Natural killer cell (primary cell): ENCODE results near the gene BTBD16. TPM values are rescaled to one million over a fixed set of nuclear protein-coding genes. Genes with fewer than 3 reads are reported as not detected.

ENCODE experiments used
- ATAC-seq, 3 donors: fragments of 150-1000 bp in 2 of 3; fragments of 200-7000 bp in 1 of 3; cut with Tn5 transposase; 1 replicate in 1 of 3; 2 replicates in 2 of 3; pipeline ENCODE4 v1.10.0; 2021; ENCODE audit warnings: mild to moderate bottlenecking in 2 of 3, moderate library complexity in 2 of 3
- DNase-seq, 2 donors: peaks; one replicate each; pipeline versions ENCODE4 v3.0.0 to v3.0.0-alpha.2; 2013 to 2021; ENCODE audit warnings: mixed read lengths in 1 of 2
- H3K27ac ChIP-seq: one replicate; pipeline ENCODE4 v1.5.1; 2013; ENCODE audit warnings: mild to moderate bottlenecking, low read length
- H3K27me3 ChIP-seq: one replicate; pipeline ENCODE4 v1.6.1; 2013; ENCODE audit warnings: low read length; ENCODE audit not compliant: control insufficient read depth, insufficient read depth
- H3K36me3 ChIP-seq: one replicate; pipeline ENCODE4 v1.6.1; 2013; ENCODE audit warnings: low read length; ENCODE audit not compliant: control insufficient read depth, insufficient read depth
- H3K4me1 ChIP-seq: one replicate; pipeline ENCODE4 v1.6.1; 2013; ENCODE audit warnings: low read length; ENCODE audit not compliant: control insufficient read depth, insufficient read depth
- H3K4me3 ChIP-seq: one replicate; pipeline ENCODE4 v1.5.1; 2013; ENCODE audit warnings: low read length
- H3K9me3 ChIP-seq: one replicate; pipeline ENCODE4 v1.6.1; 2013; ENCODE audit warnings: low read length; ENCODE audit not compliant: control insufficient read depth, insufficient read depth
- H3K27ac Mint-ChIP-seq, 2 donors: one replicate each; pipeline ENCODE4 v1.8.0; 2022; ENCODE audit warnings: mild to moderate bottlenecking in 2 of 2, mixed read lengths in 2 of 2, moderate library complexity in 1 of 2
- H3K27me3 Mint-ChIP-seq, 2 donors: one replicate each; pipeline ENCODE4 v1.8.0; 2022; ENCODE audit warnings: low read depth in 2 of 2, mixed read lengths in 2 of 2
- H3K36me3 Mint-ChIP-seq: one replicate; pipeline ENCODE4 v1.8.0; 2022; ENCODE audit warnings: mixed read lengths
- H3K4me1 Mint-ChIP-seq, 2 donors: one replicate each; pipeline ENCODE4 v1.8.0; 2022; ENCODE audit warnings: mixed read lengths in 2 of 2
- H3K4me3 Mint-ChIP-seq: one replicate; pipeline ENCODE4 v1.8.0; 2022; ENCODE audit warnings: mild to moderate bottlenecking, moderate library complexity, mixed read lengths
- H3K9me3 Mint-ChIP-seq, 2 donors: one replicate each; pipeline ENCODE4 v1.8.0; 2022; ENCODE audit warnings: mixed read lengths in 2 of 2
- WGBS: methylation state at CpG from one replicate; pipeline ENCODE4 v1.1.7; 2013; ENCODE audit warnings: missing lambda C conversion rate; ENCODE audit not compliant: insufficient coverage; 5-methylcytosine and 5-hydroxymethylcytosine counted together
- intact Hi-C: fragments of 100-400 bp; cut with micrococcal nuclease; formaldehyde crosslinking; loops from one replicate; pipeline ENCODE4 v1.14.2; 2022
- total RNA-seq, 4 donors: library from RNA; stranded (reverse); fragments of 120-200 nt in 1 of 4; gene quantifications; one replicate each; pipeline versions ENCODE4 v1.2.3 to v1.2.4, GENCODE V29; 2013 to 2022
- TF ChIP-seq, protein P1 (sequence below): fragments of 200-600 bp; IDR thresholded peaks from one replicate; pipeline ENCODE4 v1.8.0; 2022; ENCODE audit warnings: antibody characterized with exemption

The BTBD16 gene
- total RNA-seq, 3 donors from 2014 or later (not counting 1 experiment from before 2014, with no cell fraction given): not detected

DNA sequence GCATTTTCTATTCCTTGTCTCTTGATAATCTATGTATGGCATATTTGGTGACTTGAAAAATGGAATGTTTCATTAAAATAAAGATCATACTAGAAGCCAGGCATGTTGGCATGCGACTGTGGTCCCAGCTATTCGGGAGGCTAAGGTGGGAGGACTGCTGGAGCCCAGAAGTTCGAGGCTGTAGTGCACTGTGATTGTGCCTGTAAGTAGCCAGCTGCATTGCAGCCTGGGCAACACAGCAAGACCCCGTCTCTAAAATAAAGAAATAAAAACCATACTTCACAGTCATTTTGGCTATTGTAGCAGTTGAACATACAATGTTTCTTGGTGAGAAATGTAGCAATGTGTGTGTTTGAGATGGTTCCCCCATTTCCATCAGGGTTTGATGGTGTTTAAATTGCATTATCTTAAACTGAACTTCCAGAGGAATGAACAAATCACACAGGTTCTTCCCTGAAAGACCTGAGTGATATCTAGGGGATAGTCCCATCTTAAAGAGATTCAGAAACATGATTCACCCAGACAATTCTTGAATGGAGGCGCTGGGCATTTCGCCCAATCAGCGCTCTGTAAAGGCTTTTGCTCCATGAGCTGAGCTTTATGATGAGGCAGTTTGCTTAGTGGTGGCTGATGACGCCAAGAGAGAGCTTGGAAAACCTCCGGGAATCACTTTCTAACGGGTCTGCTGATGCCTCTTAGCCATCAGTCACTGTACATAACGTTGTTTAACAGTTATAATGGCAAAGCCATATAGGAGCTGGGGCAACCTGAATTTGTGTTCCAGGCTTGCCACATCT, 19.4 kb upstream of the BTBD16 start:
- Mint-ChIP-seq H3K36me3 (no peaks in the 10 kb centered on the region), H3K27ac (no peak overlapping the region), H3K4me1 (no peaks in the 10 kb centered on the region), H3K27me3 (no peaks in the 10 kb centered on the region), H3K9me3 (no peaks in the 10 kb centered on the region), H3K4me3 (no peak overlapping the region)
- H3K4me1 ChIP-seq: no peaks in the 10 kb centered on the region
- TF ChIP-seq, protein P1, sequence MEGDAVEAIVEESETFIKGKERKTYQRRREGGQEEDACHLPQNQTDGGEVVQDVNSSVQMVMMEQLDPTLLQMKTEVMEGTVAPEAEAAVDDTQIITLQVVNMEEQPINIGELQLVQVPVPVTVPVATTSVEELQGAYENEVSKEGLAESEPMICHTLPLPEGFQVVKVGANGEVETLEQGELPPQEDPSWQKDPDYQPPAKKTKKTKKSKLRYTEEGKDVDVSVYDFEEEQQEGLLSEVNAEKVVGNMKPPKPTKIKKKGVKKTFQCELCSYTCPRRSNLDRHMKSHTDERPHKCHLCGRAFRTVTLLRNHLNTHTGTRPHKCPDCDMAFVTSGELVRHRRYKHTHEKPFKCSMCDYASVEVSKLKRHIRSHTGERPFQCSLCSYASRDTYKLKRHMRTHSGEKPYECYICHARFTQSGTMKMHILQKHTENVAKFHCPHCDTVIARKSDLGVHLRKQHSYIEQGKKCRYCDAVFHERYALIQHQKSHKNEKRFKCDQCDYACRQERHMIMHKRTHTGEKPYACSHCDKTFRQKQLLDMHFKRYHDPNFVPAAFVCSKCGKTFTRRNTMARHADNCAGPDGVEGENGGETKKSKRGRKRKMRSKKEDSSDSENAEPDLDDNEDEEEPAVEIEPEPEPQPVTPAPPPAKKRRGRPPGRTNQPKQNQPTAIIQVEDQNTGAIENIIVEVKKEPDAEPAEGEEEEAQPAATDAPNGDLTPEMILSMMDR: no peak
- H3K9me3 ChIP-seq: no peaks in the 10 kb centered on the region
- no peak overlapping the region for H3K4me3 ChIP-seq
- no peaks in the 10 kb centered on the region for H3K36me3 ChIP-seq
- WGBS: 78% methylated on average over 10 of the region's 11 CpGs
- no peak overlapping the region for H3K27ac ChIP-seq
- intact Hi-C loops: no loop called here
- H3K27me3 ChIP-seq: no peaks in the 10 kb centered on the region
- no peak for DNase-seq
- no peak for ATAC-seq

- intact Hi-C loops: no loop called here
- Mint-ChIP-seq H3K36me3 (no peaks in the 10 kb centered on the region), H3K27ac (no peak overlapping the region), H3K4me3 (no peak overlapping the region), H3K4me1 (no peaks in the 10 kb centered on the region), H3K9me3 (no peaks in the 10 kb centered on the region), H3K27me3 (peaks cover 0 to 3% of the 10 kb centered on the region in 2 donors)
- TF ChIP-seq, protein P1: no peak
- no peak overlapping the region for H3K27ac ChIP-seq
- H3K4me3 ChIP-seq: no peak overlapping the region
- no peaks in the 10 kb centered on the region for H3K27me3 ChIP-seq
- 12% methylated on average over 3 of the region's 3 CpGs for WGBS
- ATAC-seq (no peak), DNase-seq (no peak)
- H3K36me3 ChIP-seq: no peaks in the 10 kb centered on the region
- no peaks in the 10 kb centered on the region for H3K9me3 ChIP-seq
- no peaks in the 10 kb centered on the region for H3K4me1 ChIP-seq
Observed at GRCh38 chr10:122252805-122253204, 18.3 kb upstream of the BTBD16 start.

GRCh38 chr10:122253605-122254004, 17.5 kb upstream of the BTBD16 start:
- H3K27ac Mint-ChIP-seq: no peak overlapping the region
- 87% methylated on average over 2 of the region's 2 CpGs for WGBS

More at GRCh38 chr10:122253605-122254004, 17.5 kb upstream of the BTBD16 start:
- TF ChIP-seq, protein P1: no peak
- H3K9me3 ChIP-seq: no peaks in the 10 kb centered on the region
- no peaks in the 10 kb centered on the region for H3K27me3 ChIP-seq
- Mint-ChIP-seq H3K9me3 (no peaks in the 10 kb centered on the region), H3K4me3 (no peak overlapping the region), H3K36me3 (no peaks in the 10 kb centered on the region), H3K27me3 (peaks cover 0 to 3% of the 10 kb centered on the region in 2 donors), H3K4me1 (no peaks in the 10 kb centered on the region)
- intact Hi-C loops: no loop called here
- no peaks in the 10 kb centered on the region for H3K4me1 ChIP-seq
- H3K27ac ChIP-seq: no peak overlapping the region
- no peak for DNase-seq
- H3K36me3 ChIP-seq: no peaks in the 10 kb centered on the region
- no peak overlapping the region for H3K4me3 ChIP-seq
- ATAC-seq: no peak
